Tibial artery (tissue), 4 donors: ENCODE data around the gene MYO9B.

Source experiments
- DNase-seq, 2 donors: peaks; one replicate each; pipeline ENCODE4 v3.0.0-alpha.2; 2019
- H3K27ac ChIP-seq, 2 donors: fragments of 200-600 bp; sonication (generic) in 1 of 2; 1 replicate in 1 of 2; 2 replicates in 1 of 2; pipeline ENCODE4 v1.5.1; 2018 to 2019; ENCODE audit warnings: mild to moderate bottlenecking in 1 of 2
- H3K27me3 ChIP-seq, 2 donors: fragments of 200-600 bp; sonication (generic) in 1 of 2; one replicate each; pipeline versions ENCODE4 v1.5.1 to v1.6.0; 2016 to 2019
- H3K36me3 ChIP-seq, 3 donors: fragments of 200-600 bp; sonication (generic) in 2 of 3; one replicate each; pipeline ENCODE4 v1.5.1; 2016 to 2019; ENCODE audit warnings: mild to moderate bottlenecking in 2 of 3
- H3K4me1 ChIP-seq, 4 donors: fragments of 200-600 bp; sonication (generic) in 2 of 4; 1 replicate in 3 of 4; 2 replicates in 1 of 4; pipeline ENCODE4 v1.5.1; 2016 to 2019
- H3K4me3 ChIP-seq, 2 donors: fragments of 200-600 bp; sonication (generic) in 1 of 2; 1 replicate in 1 of 2; 2 replicates in 1 of 2; pipeline ENCODE4 v1.5.1; 2018 to 2019; ENCODE audit warnings: mild to moderate bottlenecking in 2 of 2
- H3K9me3 ChIP-seq, 3 donors: fragments of 200-600 bp; sonication (generic) in 1 of 3; one replicate each; pipeline ENCODE4 v1.5.1; 2016 to 2019
- CTCF ChIP-seq, 2 experiments: fragments of 200-600 bp in 1 of 2; fragments of 450-650 bp in 1 of 2; IDR thresholded peaks; one replicate each; pipeline ENCODE4 v1.5.1; 2017 to 2019; ENCODE audit warnings: antibody characterized with exemption in 2 of 2, mild to moderate bottlenecking in 1 of 2, moderate library complexity in 1 of 2
- intact Hi-C: fragments of 100-400 bp; cut with DNase I; formaldehyde crosslinking; loops from one replicate; pipeline ENCODE4 v1.15.0; 2023; ENCODE audit warnings: low total_unique reads

MYO9B gene

GRCh38 chr19:17078036-17078919, 2.7 kb downstream of the MYO9B start:
- H3K36me3 ChIP-seq, result no peaks in the 10 kb centered on the region
- H3K4me3 ChIP-seq, result peak overlapping the region in 1 of 2 donors; percentile 48
- TF ChIP-seq CTCF (IDR thresholded peaks at IDR 0.05), result no peak
- no peaks in the 10 kb centered on the region for H3K27me3 ChIP-seq
- H3K9me3 ChIP-seq, result no peaks in the 10 kb centered on the region
- H3K27ac ChIP-seq, result peak overlapping the region; percentile 91 to 98
- H3K4me1 ChIP-seq, result peaks cover 0 to 82% (median 61%) of the 10 kb centered on the region in 4 donors
- DNase-seq, result no peak
- intact Hi-C loops, result loop anchor here (10.0 kb wide), 1 partner anchor 157 kb away; no protein-coding TSS in a partner anchor

- no peak for TF ChIP-seq CTCF (IDR thresholded peaks at IDR 0.05)
- DNase-seq, result no peak
- H3K4me1 ChIP-seq, result peaks cover 0 to 84% (median 58%) of the 10 kb centered on the region in 4 donors
- intact Hi-C loops, result loop anchor here (10.0 kb wide), 1 partner anchor 156 kb away; no protein-coding TSS in a partner anchor
- H3K4me3 ChIP-seq, result peak overlapping the region; percentile 48 to 55
- H3K9me3 ChIP-seq, result no peaks in the 10 kb centered on the region
- no peaks in the 10 kb centered on the region for H3K36me3 ChIP-seq
- peak overlapping the region; percentile 91 to 98 for H3K27ac ChIP-seq
- H3K27me3 ChIP-seq, result no peaks in the 10 kb centered on the region
Measured at GRCh38 chr19:17078920-17079709, 3.5 kb downstream of the MYO9B start.

GRCh38 chr19:17079710-17080439, 4.3 kb downstream of the MYO9B start:
- peak overlapping the region; percentile 91 to 98 for H3K27ac ChIP-seq
- H3K9me3 ChIP-seq, result no peaks in the 10 kb centered on the region
- H3K27me3 ChIP-seq, result no peaks in the 10 kb centered on the region
- intact Hi-C loops, result loop anchor here (10.0 kb wide), 1 partner anchor 155 kb away; no protein-coding TSS in a partner anchor
- H3K36me3 ChIP-seq, result no peaks in the 10 kb centered on the region
- H3K4me3 ChIP-seq, result peak overlapping the region; percentile 48 to 55
- TF ChIP-seq CTCF (IDR thresholded peaks at IDR 0.05), result peak; percentile 72 to 84
- peak; percentile 90 for DNase-seq
- peaks cover 0 to 85% (median 56%) of the 10 kb centered on the region in 4 donors for H3K4me1 ChIP-seq

- no peak for TF ChIP-seq CTCF (IDR thresholded peaks at IDR 0.05)
- intact Hi-C loops, result no loop called here
- H3K4me1 ChIP-seq, result peaks cover 0 to 90% (median 60%) of the 10 kb centered on the region in 4 donors
- H3K4me3 ChIP-seq, result peak overlapping the region; percentile 48 to 55
- H3K27me3 ChIP-seq, result no peaks in the 10 kb centered on the region
- no peaks in the 10 kb centered on the region for H3K36me3 ChIP-seq
- no peak for DNase-seq
- H3K9me3 ChIP-seq, result no peaks in the 10 kb centered on the region
- H3K27ac ChIP-seq, result peak overlapping the region; percentile 91 to 98
Measured at GRCh38 chr19:17080440-17080801, 4.8 kb downstream of the MYO9B start.
